HCT116 (cell line): ENCODE results near the gene WNT9B. TPM values are rescaled to one million over a fixed set of nuclear protein-coding genes. Genes with fewer than 3 reads are reported as not detected.

Source experiments
- ATAC-seq: fragments of 200-7000 bp; cut with Tn5 transposase; 2 replicates; pipeline ENCODE4 v1.9.1; 2020; ENCODE audit warnings: mild to moderate bottlenecking, moderate library complexity
- Bru-seq: library from RNA; stranded (reverse); fragments of 400-500 nt; gene quantifications from one replicate; lab custom pipeline; 2021; lab: Mats Ljungman, UMichigan
- BruChase-seq, 2 experiments: library from RNA; stranded (reverse); fragments of 400-500 nt; gene quantifications; one replicate each; lab custom pipeline; 2021; lab: Mats Ljungman, UMichigan
- BruUV-seq: library from RNA; stranded (reverse); fragments of 400-500 nt; replicated peaks from 2 replicates; lab custom pipeline; 2021; lab: Mats Ljungman, UMichigan
- CTCF ChIA-PET: fragments of 300-600 bp; sonication (Branson Sonifier 250); formaldehyde crosslinking; loops from one replicate; lab custom pipeline; 2021; ENCODE audit warnings: antibody characterized with exemption; lab: Charles Lee
- POLR2A ChIA-PET: fragments of 300-600, 350-600 bp; sonication (Branson Sonifier 250); formaldehyde crosslinking; loops from one replicate; lab custom pipeline; 2021; ENCODE audit warnings: antibody characterized with exemption; lab: Charles Lee
- RAD21 ChIA-PET, 2 experiments: fragments of 300-600 bp; sonication (Branson Sonifier 250); formaldehyde crosslinking; loops; one replicate each; lab custom pipeline; 2023; ENCODE audit warnings: low total read pairs in 2 of 2; ENCODE audit not compliant: uncharacterized antibody in 2 of 2, unreplicated experiment in 2 of 2, low non-redundant PET in 1 of 2; lab: Charles Lee
- DNase-seq: peaks from one replicate; pipeline ENCODE4 v3.0.0-alpha.2; 2010; ENCODE audit warnings: low read depth, low spot score
- H2AFZ ChIP-seq: fragments of 200-600 bp; shearing (Covaris generic), sonication (generic); 2 replicates; pipeline ENCODE4 v1.6.1; 2017; ENCODE audit warnings: low read depth, mixed run types, mixed read lengths, antibody characterized with exemption, low read length; ENCODE audit not compliant: poor library complexity, severe bottlenecking
- H3K27ac ChIP-seq: 2 replicates; pipeline ENCODE4 v1.5.1; 2012; ENCODE audit warnings: low read depth, low read length
- H3K27me3 ChIP-seq: fragments of 200-600 bp; sonication (generic); 2 replicates; pipeline ENCODE4 v1.6.1; 2016; ENCODE audit warnings: mixed run types, low read length, mixed read lengths; ENCODE audit not compliant: insufficient read depth
- H3K36me3 ChIP-seq, 2 experiments: fragments of 200-500 bp in 1 of 2; fragments of 200-600 bp in 1 of 2; sonication (Bioruptor generic) in 1 of 2; sonication (generic) in 1 of 2; 2 replicates each; pipeline versions ENCODE4 v1.5.1 to v1.6.1; 2014 to 2016; ENCODE audit warnings: low read length in 2 of 2, inconsistent platforms in 1 of 2, mixed read lengths in 1 of 2, mixed run types in 1 of 2; ENCODE audit not compliant: insufficient read depth in 2 of 2, control insufficient read depth in 1 of 2
- H3K4me1 ChIP-seq, 2 experiments: fragments of 200-600 bp in 1 of 2; sonication (generic) in 1 of 2; 2 replicates each; pipeline versions ENCODE4 v1.5.1 to v1.6.1; 2012 to 2017; ENCODE audit warnings: low read length in 2 of 2, inconsistent platforms in 1 of 2, mild to moderate bottlenecking in 1 of 2, mixed read lengths in 1 of 2, mixed run types in 1 of 2, moderate library complexity in 1 of 2; ENCODE audit not compliant: insufficient read depth in 2 of 2, control insufficient read depth in 1 of 2
- H3K4me2 ChIP-seq: fragments of 200-600 bp; sonication (generic); 2 replicates; pipeline ENCODE4 v1.6.1; 2017; ENCODE audit warnings: mixed run types, low read length, mixed read lengths
- H3K4me3 ChIP-seq, 2 experiments: fragments of 200-600 bp in 1 of 2; sonication (generic) in 1 of 2; replicated peaks in 1 of 2; 2 replicates each; pipeline ENCODE4 v1.5.1; 2011 to 2016; ENCODE audit warnings: low read length in 2 of 2, control low read depth in 1 of 2, low read depth in 1 of 2, mild to moderate bottlenecking in 1 of 2, mixed read lengths in 1 of 2, mixed run types in 1 of 2
- H3K79me2 ChIP-seq: fragments of 200-600 bp; sonication (generic); 2 replicates; pipeline ENCODE4 v1.6.1; 2017; ENCODE audit warnings: mild to moderate bottlenecking, mixed run types, low read length, moderate library complexity, mixed read lengths; ENCODE audit not compliant: insufficient read depth
- H3K9ac ChIP-seq: fragments of 200-600 bp; sonication (generic); 2 replicates; pipeline ENCODE4 v1.6.1; 2016; ENCODE audit warnings: low read length, mixed read lengths
- H3K9me2 ChIP-seq: fragments of 200-600 bp; sonication (generic), shearing (Covaris generic); 2 replicates; pipeline ENCODE4 v1.6.1; 2017; ENCODE audit warnings: mixed run types, mild to moderate bottlenecking, moderate library complexity; ENCODE audit not compliant: insufficient read depth
- H3K9me3 ChIP-seq, 2 experiments: fragments of 200-500 bp in 1 of 2; fragments of 200-600 bp in 1 of 2; sonication (Bioruptor generic) in 1 of 2; sonication (generic) in 1 of 2; 2 replicates each; pipeline ENCODE4 v1.6.1; 2014 to 2017; ENCODE audit warnings: low read length in 2 of 2, mixed read lengths in 2 of 2, inconsistent platforms in 1 of 2, low read depth in 1 of 2, mild to moderate bottlenecking in 1 of 2, mixed run types in 1 of 2, moderate library complexity in 1 of 2; ENCODE audit not compliant: control insufficient read depth in 1 of 2, insufficient read depth in 1 of 2
- H4K20me1 ChIP-seq: fragments of 200-600 bp; sonication (generic), shearing (Covaris generic); 2 replicates; pipeline ENCODE4 v1.6.1; 2017; ENCODE audit warnings: mixed run types, mild to moderate bottlenecking, moderate library complexity; ENCODE audit not compliant: insufficient read depth
- CBX3 ChIP-seq: IDR thresholded peaks from 2 replicates; pipeline ENCODE4 v1.6.1; 2012; ENCODE audit warnings: low read depth
- CTCF ChIP-seq, 3 experiments: fragments of 200-600 bp in 1 of 3; sonication (generic) in 1 of 3; IDR thresholded peaks in 2 of 3; conservative IDR thresholded peaks in 1 of 3; 2 replicates each; pipeline ENCODE4 v1.5.1; 2012 to 2017; ENCODE audit warnings: low read depth in 2 of 3, low read length in 2 of 3, antibody characterized with exemption in 1 of 3, borderline replicate concordance in 1 of 3, control low read depth in 1 of 3, mild to moderate bottlenecking in 1 of 3, mixed read lengths in 1 of 3, mixed run types in 1 of 3, moderate library complexity in 1 of 3; ENCODE audit not compliant: insufficient read depth in 1 of 3
- EGR1 ChIP-seq: IDR thresholded peaks from 2 replicates; pipeline ENCODE4 v1.6.1; 2012; ENCODE audit warnings: low read depth
- ELF1 ChIP-seq: IDR thresholded peaks from 2 replicates; pipeline ENCODE4 v1.6.1; 2012; ENCODE audit warnings: low read depth, borderline replicate concordance
- TCF7L2 ChIP-seq: IDR thresholded peaks from 2 replicates; pipeline ENCODE4 v1.7.0; 2011; ENCODE audit warnings: borderline replicate concordance, inconsistent platforms; ENCODE audit not compliant: insufficient read depth, insufficient read length; ENCODE audit errors: extremely low read depth
- ZNF274 ChIP-seq: fragments of 200-500 bp; sonication (Bioruptor generic); IDR thresholded peaks from 2 replicates; pipeline ENCODE4 v1.6.1; 2014; ENCODE audit warnings: mild to moderate bottlenecking, low read depth, low read length, inconsistent platforms
- intact Hi-C: fragments of 100-400 bp; cut with micrococcal nuclease; formaldehyde crosslinking; loops from 2 replicates; pipeline ENCODE4 v1.10.0; 2022
- long read RNA-seq: library from polyadenylated mRNA; unstranded; transcript quantifications from one replicate; pipeline ENCODE4 v2.0.0, GENCODE V29; 2021; ENCODE audit not compliant: unreplicated experiment
- polyA plus RNA-seq: library from polyadenylated mRNA; unstranded; fragments of >200 nt; gene quantifications from 2 replicates; pipeline ENCODE4 v1.2.1, GENCODE V29; 2012; ENCODE audit warnings: missing spikeins
- total RNA-seq: library from RNA; stranded (reverse); gene quantifications from one replicate; pipeline ENCODE4 v1.2.1, GENCODE V29; 2021; ENCODE audit not compliant: unreplicated experiment

Gene WNT9B
- total RNA-seq, result not detected
- polyA plus RNA-seq, result not detected in 2 replicates
- Bru-seq, nascent RNA, result percentile 3 among the genes with signal in this experiment
- not detected for BruChase-seq, experiment 1, labeled RNA remaining after a 6-hour chase
- BruChase-seq, experiment 2, labeled RNA remaining after a 2-hour chase, result percentile 7 among the genes with signal in this experiment
- long read RNA-seq, result 0 reads

- Histone ChIP-seq H3K36me3 (no peaks in the 10 kb centered on the region), H3K9me2 (no peaks in the 10 kb centered on the region), H3K4me3 (no peak within 1 kb of the TSS), H3K9me3 (no peaks in the 10 kb centered on the region), H3K27ac (no peak within 1 kb of the TSS), H3K4me1 (no peaks in the 10 kb centered on the region), H3K9ac (no peak within 1 kb of the TSS), H3K4me2 (no peak within 1 kb of the TSS), H3K27me3 (no peaks in the 10 kb centered on the region), H2AFZ (no peak within 1 kb of the TSS), H4K20me1 (no peaks in the 10 kb centered on the region), H3K79me2 (no peaks in the 10 kb centered on the region)
- TF ChIP-seq ELF1, result no peak
- no peak for TF ChIP-seq TCF7L2
- TF ChIP-seq EGR1, result no peak
- RAD21 ChIA-PET, result no interaction called here
- ATAC-seq (no peak), DNase-seq (no peak)
- POLR2A ChIA-PET, result no interaction called here
- CTCF ChIA-PET, result no interaction called here
- BruUV-seq, result no TSS peak
- intact Hi-C loops, result no loop called here
These were observed at the start of gene WNT9B for GRCh38 chr17:46851029-46851741. Gene WNT9B, plus strand, starts transcription at chr17:46851583. Its CDS starts 56 bp downstream, at chr17:46851639.

GRCh38 chr17:46802800-46803199 is 48.6 kb upstream of the WNT9B start:
- ChIA-PET POLR2A (interaction anchor here (0.7 kb wide), 1 partner anchor 9 kb away, joined by 3 read pairs; no protein-coding TSS in a partner anchor), CTCF (no interaction called here), RAD21 (no interaction called here)
- Histone ChIP-seq H3K9me2 (no peaks in the 10 kb centered on the region), H3K27me3 (no peaks in the 10 kb centered on the region), H3K36me3 (no peaks in the 10 kb centered on the region), H3K4me1 (no peaks in the 10 kb centered on the region), H3K79me2 (no peaks in the 10 kb centered on the region), H3K4me3 (no peak overlapping the region), H2AFZ (no peak overlapping the region), H3K9ac (no peak overlapping the region), H3K9me3 (no peaks in the 10 kb centered on the region), H4K20me1 (no peaks in the 10 kb centered on the region), H3K27ac (no peak overlapping the region), H3K4me2 (no peak overlapping the region)
- TF ChIP-seq CBX3 (no peak), TCF7L2 (no peak), CTCF (IDR thresholded peaks at IDR 0.05 in 2 of 3, conservative IDR thresholded peaks at IDR 0.05 in 1 of 3; ENCODE audit: borderline replicate concordance in 1 of 3, insufficient read depth in 1 of 3, low read depth in 2 of 3, low read length in 2 of 3) (no peak), ZNF274 (no peak), ELF1 (no peak)
- intact Hi-C loops, result no loop called here
- no peak for DNase-seq
- no peak for ATAC-seq
- BruUV-seq, result no TSS peak
